Myocyte (in vitro differentiated cells): ENCODE measurements around the gene PECR. TPM values are rescaled to one million over a fixed set of nuclear protein-coding genes. Genes with fewer than 3 reads are reported as not detected.

Experiments used
- DNase-seq: peaks from one replicate; pipeline ENCODE4 v3.0.0-alpha.2; 2012; ENCODE audit warnings: low read depth
- total RNA-seq: library from RNA; depleted of rRNA; stranded (reverse); fragments of >200 nt; gene quantifications from 2 replicates; pipeline ENCODE4 v1.2.3, GENCODE V29; 2014

PECR gene
- total RNA-seq, 1 donor from 2014 or later: 13.7 TPM

DNA sequence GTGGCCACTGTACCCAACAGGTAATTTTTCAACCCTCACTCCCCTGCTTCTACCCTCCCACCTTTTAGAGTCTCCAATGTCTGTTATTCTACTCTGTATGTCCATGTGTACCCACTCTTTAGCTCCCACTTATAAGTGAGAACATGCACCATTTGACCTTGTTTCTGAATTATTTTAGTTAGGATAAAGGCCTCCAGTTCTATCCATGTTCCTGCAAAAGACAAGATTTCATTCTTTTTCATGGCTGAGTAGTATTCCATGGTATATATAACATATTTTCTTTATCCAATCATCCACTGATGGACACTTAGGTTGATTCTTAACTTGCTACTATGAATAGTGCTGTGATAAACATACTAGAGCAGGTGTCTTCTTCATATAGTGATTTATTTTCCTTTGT is 9.1 kb downstream of the PECR start:
- DNase-seq: no peak

GRCh38 chr2:216071111-216071851 is 10.3 kb downstream of the PECR start:
- DNase-seq: no peak

DNA sequence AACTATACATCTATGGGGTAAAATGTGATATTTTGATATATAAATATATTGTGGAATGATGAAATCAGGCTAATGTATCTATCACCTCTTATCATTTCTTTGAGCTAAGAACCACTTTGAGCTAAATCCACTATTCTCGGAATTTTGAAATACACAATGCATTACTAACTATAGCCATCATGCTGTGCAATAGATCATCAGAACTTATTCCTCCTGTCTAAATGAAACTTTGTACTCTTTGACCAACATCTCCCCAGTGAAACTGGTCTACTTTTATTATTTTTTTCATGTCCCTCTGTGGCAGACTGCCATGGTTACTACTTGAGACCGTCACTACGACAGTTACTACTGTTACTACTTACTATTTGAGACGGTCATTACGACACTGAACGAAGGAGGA is 11.4 kb downstream of the PECR start:
- DNase-seq: no peak

- DNase-seq: no peak
These were observed 12.6 kb downstream of the PECR start for GRCh38 chr2:216069028-216069427.

DNA sequence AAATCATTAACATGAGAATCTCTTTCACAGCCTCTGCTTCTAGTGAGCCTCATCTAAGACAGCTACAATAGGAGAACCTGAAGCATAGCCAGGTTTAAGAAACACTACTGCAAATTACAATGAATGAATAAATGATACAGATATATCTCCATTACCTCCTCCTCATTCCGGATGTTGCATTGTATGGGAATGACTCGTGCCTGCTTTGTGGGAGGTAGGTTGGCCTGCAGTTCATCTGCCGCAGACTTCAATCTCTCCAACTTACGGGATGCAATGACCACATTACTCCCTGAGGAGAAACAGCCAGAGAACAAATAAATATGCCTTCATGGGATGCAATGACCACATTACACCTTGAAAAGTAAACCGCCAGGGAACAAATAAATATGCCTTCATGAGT is 15.4 kb downstream of the PECR start:
- no peak for DNase-seq

DNA sequence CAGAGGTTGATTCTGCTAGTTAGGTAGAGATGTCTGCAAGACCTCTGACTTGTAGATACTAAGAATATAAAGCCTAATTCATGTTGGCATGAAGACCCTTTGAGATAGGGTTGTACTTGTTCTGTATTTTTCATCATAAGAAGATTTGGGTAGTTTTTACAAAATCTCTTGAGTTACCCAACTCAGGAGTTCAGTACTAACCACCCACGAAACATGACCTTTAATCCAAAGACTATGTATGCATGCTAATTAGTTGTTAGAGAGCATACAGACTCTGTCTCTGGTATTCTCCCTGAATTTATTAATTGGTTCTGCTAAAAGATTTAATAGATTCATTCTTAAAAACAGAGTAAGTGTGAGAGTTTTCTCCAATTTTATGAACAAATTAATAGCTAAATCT is 16.9 kb downstream of the PECR start:
- DNase-seq: no peak

GRCh38 chr2:216064014-216064630 is 17.5 kb downstream of the PECR start:
- peak; percentile 22 for DNase-seq

DNA sequence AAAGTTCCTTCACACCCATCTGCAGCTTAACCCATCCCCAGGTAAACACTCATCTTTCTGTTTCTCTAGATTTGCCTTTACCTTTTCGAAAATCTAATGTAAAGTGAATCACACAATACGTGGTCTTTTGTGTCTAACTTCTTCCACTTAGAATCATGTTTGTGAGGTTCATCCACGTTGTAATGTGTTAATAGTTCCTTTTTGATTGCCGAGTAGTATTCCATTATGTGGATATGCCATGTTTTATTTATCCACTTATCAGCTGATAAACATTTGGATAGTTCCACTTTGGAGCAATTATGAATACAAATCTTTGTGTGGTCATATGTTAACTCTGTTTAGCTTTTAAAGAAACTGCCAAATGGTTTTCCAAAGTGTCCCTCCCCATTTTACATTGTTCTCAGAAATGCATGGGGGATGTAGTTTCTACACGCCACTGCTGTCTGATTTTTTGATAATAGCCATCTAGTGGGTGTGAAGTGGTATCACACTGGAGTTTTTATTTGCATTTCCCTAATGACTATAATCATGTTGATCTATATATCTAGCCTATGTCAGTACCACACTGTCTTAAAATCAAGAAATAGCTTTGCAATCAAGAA is 22.3 kb downstream of the PECR start:
- DNase-seq: no peak

DNA sequence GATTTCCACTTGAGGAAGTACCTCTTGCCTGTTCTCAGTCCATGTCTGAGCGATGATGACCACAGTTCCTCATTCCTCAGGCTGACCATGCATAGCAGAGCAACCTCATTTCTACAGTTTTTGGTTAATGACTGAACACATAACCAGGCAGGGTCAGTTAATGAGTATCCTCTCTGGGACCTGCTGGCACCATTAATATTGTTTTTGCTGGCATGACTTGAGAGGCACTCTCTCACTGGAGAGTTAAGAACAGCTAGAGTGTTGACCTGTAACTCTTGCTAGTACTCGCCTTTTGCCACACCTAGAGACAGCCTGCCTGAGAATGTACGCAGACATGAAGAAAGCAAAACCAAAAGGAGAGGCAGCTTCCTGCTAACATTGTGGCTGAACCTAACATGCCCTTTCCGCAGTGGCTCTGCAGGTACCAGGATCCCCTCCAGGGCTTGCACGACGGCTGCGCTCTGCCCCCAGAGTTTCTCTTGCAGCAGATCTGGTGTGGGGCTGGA is 23.9 kb downstream of the PECR start:
- DNase-seq: peak; percentile 51

DNA sequence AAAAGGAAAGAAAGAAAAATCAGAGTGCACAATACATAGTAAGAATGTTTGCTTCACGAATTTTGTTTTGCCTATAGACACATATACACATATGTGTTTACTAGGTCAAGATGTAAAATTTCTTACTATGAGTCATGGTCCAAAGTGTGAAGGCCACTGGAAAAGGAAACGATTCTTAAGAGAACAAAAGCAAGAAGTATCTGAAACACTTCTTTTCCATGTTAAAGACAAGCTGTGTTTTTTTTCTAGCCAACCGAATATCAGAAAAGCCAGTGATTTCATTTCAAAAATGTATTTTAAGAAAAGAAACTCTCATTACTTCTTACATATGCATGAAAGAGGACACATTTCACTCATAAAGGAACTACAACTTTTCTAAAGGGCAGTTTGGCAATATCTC is 24.9 kb downstream of the PECR start:
- DNase-seq: no peak

DNA sequence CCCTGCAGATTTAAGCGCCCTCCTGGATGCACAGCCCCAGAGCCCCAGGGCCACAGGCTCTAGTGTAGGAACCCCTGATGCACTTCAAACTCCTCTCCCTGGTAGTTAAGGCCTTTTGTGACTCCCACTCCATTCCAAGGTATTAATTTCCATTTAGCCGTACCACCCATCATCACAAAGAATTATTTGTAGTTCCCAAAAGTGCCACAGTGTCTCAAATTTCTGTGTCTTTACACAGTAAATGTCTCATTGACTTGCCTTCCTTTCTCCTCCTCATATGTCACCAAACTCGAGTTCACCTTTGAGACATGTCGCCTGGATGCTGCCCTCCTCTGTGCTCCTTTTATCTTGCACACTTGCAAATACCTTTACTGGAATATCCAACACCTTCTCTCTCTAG is 25.9 kb downstream of the PECR start:
- no peak for DNase-seq

- no peak for DNase-seq
These were observed 29.2 kb downstream of the PECR start for GRCh38 chr2:216052420-216052819.

- DNase-seq: no peak
These were observed 30.3 kb downstream of the PECR start for GRCh38 chr2:216051350-216051749.

DNA sequence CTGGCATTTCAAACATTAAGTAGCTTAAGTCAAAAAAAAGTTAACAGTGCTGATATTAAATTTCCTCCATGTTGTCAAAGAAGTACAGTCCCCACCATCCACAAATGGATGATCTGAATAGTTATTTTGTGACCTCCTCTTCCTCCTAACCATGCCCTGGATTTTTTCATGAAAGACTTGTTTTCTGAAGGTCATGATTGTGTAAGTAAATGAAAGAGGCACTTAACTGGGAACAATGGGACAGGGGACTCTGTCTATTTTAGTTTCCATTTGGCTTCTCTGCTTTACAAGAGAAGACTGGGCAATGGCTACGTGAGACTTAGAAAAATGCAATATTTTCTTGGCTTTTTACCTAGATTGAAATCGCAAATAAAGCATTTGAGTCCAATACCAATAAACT is 32.2 kb downstream of the PECR start:
- no peak for DNase-seq

DNA sequence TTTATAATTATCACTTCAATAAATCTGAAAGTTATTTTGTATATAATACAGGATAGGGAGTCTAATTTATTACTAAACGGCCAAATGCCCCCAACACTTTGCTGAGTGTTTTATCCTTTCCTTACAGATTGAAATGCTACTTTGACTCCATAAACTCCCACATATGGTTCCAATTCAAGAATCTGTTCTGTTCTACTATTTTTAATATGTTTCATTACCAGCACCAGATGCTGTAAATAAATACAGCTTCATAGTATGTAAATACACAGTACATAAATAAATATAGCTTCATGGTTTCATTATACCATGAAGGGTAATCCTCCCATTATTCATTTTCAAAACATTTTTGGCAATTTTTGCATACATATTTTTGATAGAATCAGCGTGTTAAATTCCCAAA is 34.2 kb downstream of the PECR start:
- no peak for DNase-seq

GRCh38 chr2:216044883-216045486 is 36.6 kb downstream of the PECR start:
- DNase-seq: no peak

- no peak for DNase-seq
These were observed 37.7 kb downstream of the PECR start for GRCh38 chr2:216043949-216044348.

DNA sequence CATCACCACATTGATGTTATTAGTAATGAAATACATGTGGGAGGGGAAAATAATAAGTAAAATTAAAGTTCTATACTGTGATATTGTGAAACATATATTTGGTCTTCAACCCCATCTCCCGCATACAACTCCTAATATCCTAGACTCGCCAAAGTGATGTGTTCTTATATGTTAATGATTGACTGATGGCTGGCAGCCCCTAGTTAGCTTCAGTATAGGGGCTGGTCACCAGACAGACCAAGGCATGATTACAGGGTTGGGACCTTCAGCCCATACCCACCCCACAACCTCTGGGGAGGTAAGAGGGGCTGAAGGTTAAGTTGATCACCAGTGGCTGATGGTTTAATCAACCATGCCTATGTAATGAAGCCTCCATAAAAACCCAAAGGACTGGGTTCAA is 40.2 kb downstream of the PECR start:
- no peak for DNase-seq

DNA sequence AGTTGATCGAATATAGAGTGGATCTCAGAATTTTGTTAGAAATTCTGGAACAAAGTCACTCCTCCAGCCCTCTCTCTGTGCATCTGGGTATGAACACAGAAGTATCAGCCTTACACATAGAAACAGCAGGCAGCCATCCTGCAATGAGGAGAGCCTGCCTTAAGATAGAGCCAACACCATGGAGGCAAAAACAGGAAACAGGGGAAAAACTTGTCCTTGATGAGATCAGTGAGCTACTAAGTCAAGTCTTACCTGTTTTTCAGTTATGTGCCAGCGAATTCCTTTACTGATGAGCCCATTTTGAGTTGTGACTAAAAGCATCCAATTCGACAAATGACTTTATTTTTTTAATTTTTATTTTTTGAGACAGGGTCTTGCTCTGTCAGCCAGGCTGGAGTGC is 41.7 kb downstream of the PECR start:
- DNase-seq: no peak

DNA sequence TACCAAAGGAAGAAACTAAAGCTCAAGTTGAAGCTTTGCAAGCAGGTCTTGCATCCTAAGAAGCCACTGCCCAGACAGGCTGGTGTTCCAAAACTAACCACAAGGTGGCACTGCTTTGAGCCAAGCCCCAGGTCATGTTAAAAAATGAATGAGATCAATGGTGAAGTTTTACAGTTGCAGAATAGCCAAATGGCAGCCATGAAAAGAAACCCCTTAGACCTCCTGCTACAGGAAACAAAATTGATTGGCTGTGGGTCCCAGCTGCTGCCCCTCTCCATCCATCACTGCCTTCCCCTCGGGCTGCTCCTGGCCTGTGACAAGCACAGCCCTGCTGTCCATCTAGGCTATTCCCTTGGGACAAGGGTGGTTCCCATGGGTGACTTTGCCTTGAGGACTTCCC is 47.5 kb downstream of the PECR start:
- peak; percentile 71 for DNase-seq

DNA sequence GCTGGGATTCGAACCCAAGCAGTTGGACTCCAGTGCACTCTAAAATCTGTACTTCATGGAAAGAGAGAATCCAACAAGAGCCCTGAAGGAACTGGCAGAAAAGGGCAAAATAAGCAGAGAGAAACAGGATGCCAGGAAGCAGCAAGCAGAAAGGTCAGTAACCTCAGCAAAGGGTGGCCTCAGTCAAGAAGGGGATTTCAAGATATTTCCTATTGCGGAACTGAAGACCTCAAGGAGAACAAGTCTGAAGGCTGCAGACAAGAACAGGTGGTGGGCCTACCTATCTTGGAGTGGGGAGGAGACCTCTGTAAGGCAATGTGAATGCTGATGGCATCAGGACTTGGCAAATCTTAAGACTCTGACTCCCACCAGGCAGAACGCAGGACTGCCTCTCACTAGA is 48.2 kb downstream of the PECR start:
- DNase-seq: no peak
